Upper lobe of left lung (tissue), 6 donors: ENCODE data around the gene ARHGEF1. TPM values are rescaled to one million over a fixed set of nuclear protein-coding genes. Genes with fewer than 3 reads are reported as not detected.
A peak's percentile ranks its signal among the peaks of the same experiment; 100 is the strongest.

Experiments
- ATAC-seq, 2 donors: fragments of 200-7000 bp; cut with Tn5 transposase; one replicate each; pipeline ENCODE4 v1.9.1; 2022; ENCODE audit warnings: mild to moderate bottlenecking in 2 of 2, moderate library complexity in 2 of 2; ENCODE audit not compliant: low FRiP score in 2 of 2
- DNase-seq, 2 donors: peaks; one replicate each; pipeline ENCODE4 v3.0.0-alpha.2; 2019 to 2020
- H3K27ac ChIP-seq, 4 donors: fragments of 200-600 bp; sonication (generic); one replicate each; pipeline ENCODE4 v1.5.1; 2016 to 2019
- H3K27me3 ChIP-seq, 4 donors: fragments of 200-600 bp; sonication (generic); one replicate each; pipeline ENCODE4 v1.5.1; 2017 to 2019
- H3K36me3 ChIP-seq, 4 donors: fragments of 200-600 bp; sonication (generic); one replicate each; pipeline ENCODE4 v1.5.1; 2016 to 2019
- H3K4me1 ChIP-seq, 4 donors: fragments of 200-600 bp; sonication (generic); one replicate each; pipeline ENCODE4 v1.5.1; 2018 to 2019
- H3K4me3 ChIP-seq, 4 donors: fragments of 200-600 bp; sonication (generic); one replicate each; pipeline ENCODE4 v1.5.1; 2017 to 2019; ENCODE audit warnings: mild to moderate bottlenecking in 2 of 4, moderate library complexity in 1 of 4
- H3K9me3 ChIP-seq, 4 donors: fragments of 200-600 bp; sonication (generic); one replicate each; pipeline ENCODE4 v1.5.1; 2018 to 2019
- EP300 ChIP-seq, 4 donors: sonication (generic); formaldehyde crosslinking; IDR thresholded peaks; one replicate each; pipeline ENCODE4 v1.5.1; 2017; ENCODE audit warnings: antibody characterized with exemption in 4 of 4, control low read depth in 2 of 4
- POLR2A ChIP-seq, 4 donors: fragments of 450-650 bp; IDR thresholded peaks; one replicate each; pipeline ENCODE4 v1.5.1; 2016 to 2017; ENCODE audit warnings: antibody characterized with exemption in 4 of 4, mild to moderate bottlenecking in 2 of 4
- POLR2AphosphoS5 ChIP-seq, 2 donors: sonication (generic); formaldehyde crosslinking; IDR thresholded peaks; one replicate each; pipeline ENCODE4 v1.5.1; 2017; ENCODE audit warnings: antibody characterized with exemption in 2 of 2
- WGBS, 2 donors: methylation state at CpG; one replicate each; pipeline ENCODE4 v1.1.5; 2017 to 2018; 5-methylcytosine and 5-hydroxymethylcytosine counted together
- total RNA-seq, 6 donors: library from RNA; depleted of rRNA in 4 of 6; stranded (reverse); fragments of >200 nt in 4 of 6; gene quantifications; one replicate each; pipeline versions ENCODE4 v1.1.0 to v1.2.1, GENCODE V29; 2016 to 2021
- TF ChIP-seq, protein P1 (sequence below), 6 experiments: fragments of 450-650 bp in 4 of 6; fragments of 200-600 bp in 2 of 6; sonication (generic) in 2 of 6; IDR thresholded peaks; one replicate each; pipeline ENCODE4 v1.5.1; 2016 to 2019; ENCODE audit warnings: antibody characterized with exemption in 6 of 6
- donor health status: DM: no; HTN: no; CAD: no; lungs with moderate emphysema.
- donor health status: DM: no; HTN: yes; CAD: no; lungs with severe emphysema.

Gene ARHGEF1
- total RNA-seq, 6 donors from 2014 or later = 115 to 731 (median 233) TPM

- ATAC-seq (no peak), DNase-seq (no peak)
- H3K27me3 ChIP-seq = no peaks in the 10 kb centered on the region
- WGBS, 2 donors = 100% methylated on average over 1 to 3 of the region's 3 CpGs
- H3K9me3 ChIP-seq = no peaks in the 10 kb centered on the region
- peaks cover 46 to 93% (median 85%) of the 10 kb centered on the region in 4 donors for H3K36me3 ChIP-seq
- TF ChIP-seq POLR2A (IDR thresholded peaks at IDR 0.05) (no peak), POLR2AphosphoS5 (IDR thresholded peaks at IDR 0.05) (no peak), EP300 (IDR thresholded peaks at IDR 0.05) (no peak)
- TF ChIP-seq, protein P1, sequence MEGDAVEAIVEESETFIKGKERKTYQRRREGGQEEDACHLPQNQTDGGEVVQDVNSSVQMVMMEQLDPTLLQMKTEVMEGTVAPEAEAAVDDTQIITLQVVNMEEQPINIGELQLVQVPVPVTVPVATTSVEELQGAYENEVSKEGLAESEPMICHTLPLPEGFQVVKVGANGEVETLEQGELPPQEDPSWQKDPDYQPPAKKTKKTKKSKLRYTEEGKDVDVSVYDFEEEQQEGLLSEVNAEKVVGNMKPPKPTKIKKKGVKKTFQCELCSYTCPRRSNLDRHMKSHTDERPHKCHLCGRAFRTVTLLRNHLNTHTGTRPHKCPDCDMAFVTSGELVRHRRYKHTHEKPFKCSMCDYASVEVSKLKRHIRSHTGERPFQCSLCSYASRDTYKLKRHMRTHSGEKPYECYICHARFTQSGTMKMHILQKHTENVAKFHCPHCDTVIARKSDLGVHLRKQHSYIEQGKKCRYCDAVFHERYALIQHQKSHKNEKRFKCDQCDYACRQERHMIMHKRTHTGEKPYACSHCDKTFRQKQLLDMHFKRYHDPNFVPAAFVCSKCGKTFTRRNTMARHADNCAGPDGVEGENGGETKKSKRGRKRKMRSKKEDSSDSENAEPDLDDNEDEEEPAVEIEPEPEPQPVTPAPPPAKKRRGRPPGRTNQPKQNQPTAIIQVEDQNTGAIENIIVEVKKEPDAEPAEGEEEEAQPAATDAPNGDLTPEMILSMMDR (IDR thresholded peaks at IDR 0.05) = no peak
- no peak overlapping the region for H3K4me3 ChIP-seq
- H3K4me1 ChIP-seq = peaks cover 0 to 6% (median 0%) of the 10 kb centered on the region in 4 donors
- H3K27ac ChIP-seq = no peak overlapping the region
Observed at GRCh38 chr19:41897181-41897580, 14.2 kb downstream of the ARHGEF1 start.

- peaks cover 51 to 93% (median 85%) of the 10 kb centered on the region in 4 donors for H3K36me3 ChIP-seq
- TF ChIP-seq, protein P1 (IDR thresholded peaks at IDR 0.05) = no peak
- no peak for TF ChIP-seq POLR2A (IDR thresholded peaks at IDR 0.05)
- no peak for TF ChIP-seq EP300 (IDR thresholded peaks at IDR 0.05)
- TF ChIP-seq POLR2AphosphoS5 (IDR thresholded peaks at IDR 0.05) = no peak
- peak in 1 of 2 donors; percentile 26 for ATAC-seq
Observed at GRCh38 chr19:41897820-41898219, 14.8 kb downstream of the ARHGEF1 start.

GRCh38 chr19:41898235-41898634 is 15.3 kb downstream of the ARHGEF1 start:
- DNase-seq = peak in 1 of 2 donors; percentile 76
- WGBS, 2 donors = 95 to 96% methylated on average over 9 to 15 of the region's 15 CpGs
- ATAC-seq = no peak
- Histone ChIP-seq H3K27me3 (no peaks in the 10 kb centered on the region), H3K4me1 (peaks cover 0 to 8% (median 3%) of the 10 kb centered on the region in 4 donors), H3K9me3 (no peaks in the 10 kb centered on the region), H3K4me3 (no peak overlapping the region), H3K27ac (no peak overlapping the region), H3K36me3 (peaks cover 55 to 95% (median 87%) of the 10 kb centered on the region in 4 donors)
- TF ChIP-seq, protein P1 (IDR thresholded peaks at IDR 0.05) = no peak
- no peak for TF ChIP-seq EP300 (IDR thresholded peaks at IDR 0.05)
- TF ChIP-seq POLR2A (IDR thresholded peaks at IDR 0.05) = no peak
- no peak for TF ChIP-seq POLR2AphosphoS5 (IDR thresholded peaks at IDR 0.05)

More at GRCh38 chr19:41897820-41898219, 14.8 kb downstream of the ARHGEF1 start:
- WGBS, 2 donors = 90 to 93% methylated on average over 19 to 24 of the region's 24 CpGs
- H3K4me1 ChIP-seq = peaks cover 0 to 3% (median under 1%) of the 10 kb centered on the region in 4 donors
- DNase-seq = peak in 1 of 2 donors; percentile 77
- no peaks in the 10 kb centered on the region for H3K9me3 ChIP-seq
- no peaks in the 10 kb centered on the region for H3K27me3 ChIP-seq
- H3K27ac ChIP-seq = no peak overlapping the region
- no peak overlapping the region for H3K4me3 ChIP-seq

DNA sequence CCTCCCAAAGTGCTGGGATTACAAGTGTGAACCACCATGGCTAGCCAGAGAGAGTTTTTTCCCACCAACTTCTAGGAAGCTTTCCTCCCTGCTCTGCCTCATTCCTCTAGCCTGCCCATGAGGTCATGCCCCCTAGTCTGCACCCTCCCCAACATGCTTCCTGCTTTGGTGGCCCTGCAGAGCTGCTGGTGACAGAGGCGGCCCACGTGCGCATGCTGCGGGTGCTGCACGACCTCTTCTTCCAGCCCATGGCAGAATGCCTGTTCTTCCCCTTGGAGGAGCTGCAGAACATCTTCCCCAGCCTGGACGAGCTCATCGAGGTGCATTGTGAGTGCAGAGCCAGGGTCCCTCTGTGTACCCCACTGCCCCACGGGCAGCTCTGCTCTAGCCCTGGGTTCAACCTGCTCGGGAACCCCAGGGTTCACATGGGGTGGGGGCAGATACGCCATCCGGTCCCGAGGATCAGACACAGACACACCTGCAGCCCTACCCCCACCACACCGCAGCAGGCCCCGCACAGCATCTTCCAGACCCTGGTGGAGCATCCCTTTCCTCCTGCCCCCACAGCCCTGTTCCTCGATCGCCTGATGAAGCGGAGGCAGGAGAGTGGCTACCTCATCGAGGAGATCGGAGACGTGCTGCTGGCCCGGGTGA is 18.9 kb downstream of the ARHGEF1 start:
- no peak overlapping the region for H3K4me3 ChIP-seq
- TF ChIP-seq POLR2A (IDR thresholded peaks at IDR 0.05) (no peak), EP300 (IDR thresholded peaks at IDR 0.05) (no peak)
- no peaks in the 10 kb centered on the region for H3K27me3 ChIP-seq
- no peak for ATAC-seq
- peaks cover 67 to 100% (median 94%) of the 10 kb centered on the region in 4 donors for H3K36me3 ChIP-seq
- 96 to 97% methylated on average over 8 to 21 of the region's 21 CpGs for WGBS, 2 donors
- peaks cover 0 to 31% (median 28%) of the 10 kb centered on the region in 4 donors for H3K4me1 ChIP-seq
- H3K27ac ChIP-seq = no peak overlapping the region
- H3K9me3 ChIP-seq = no peaks in the 10 kb centered on the region
- DNase-seq = no peak

DNA sequence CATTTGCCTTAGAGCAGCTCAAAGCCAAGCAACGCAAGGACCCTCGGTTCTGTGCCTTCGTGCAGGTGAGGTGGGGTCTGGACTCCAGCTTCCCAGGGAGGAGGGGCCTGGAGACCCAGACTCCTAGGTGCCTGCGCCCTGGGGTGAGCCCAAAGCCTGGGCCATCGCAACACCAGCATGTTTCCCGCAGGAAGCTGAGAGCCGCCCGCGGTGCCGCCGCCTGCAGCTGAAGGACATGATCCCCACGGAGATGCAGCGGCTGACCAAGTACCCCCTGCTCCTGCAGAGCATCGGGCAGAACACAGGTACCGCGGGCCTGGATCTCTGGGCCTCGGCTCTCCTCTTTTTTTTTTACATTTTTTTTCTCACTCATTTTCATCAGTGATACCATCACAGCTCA is 19.6 kb downstream of the ARHGEF1 start:
- TF ChIP-seq POLR2A (IDR thresholded peaks at IDR 0.05) = no peak
- TF ChIP-seq, protein P1 (IDR thresholded peaks at IDR 0.05) = no peak
- TF ChIP-seq POLR2AphosphoS5 (IDR thresholded peaks at IDR 0.05) = no peak
- TF ChIP-seq EP300 (IDR thresholded peaks at IDR 0.05) = no peak
- H3K27ac ChIP-seq = peak overlapping the region in 1 of 4 donors; percentile 35
- no peak overlapping the region for H3K4me3 ChIP-seq
- peaks cover 0 to 31% (median 28%) of the 10 kb centered on the region in 4 donors for H3K4me1 ChIP-seq
- peak in 1 of 2 donors; percentile 82 for DNase-seq
- H3K36me3 ChIP-seq = peaks cover 71 to 99% (median 94%) of the 10 kb centered on the region in 4 donors
- H3K9me3 ChIP-seq = no peaks in the 10 kb centered on the region
- ATAC-seq = no peak
- H3K27me3 ChIP-seq = no peaks in the 10 kb centered on the region
- WGBS, 2 donors = 94 to 95% methylated on average over 12 to 17 of the region's 17 CpGs
